IPS-20b (cell line): ENCODE data around the gene MAPK14.
"Not testable (repeated sequence)": the region's sequence is repeated elsewhere in the genome, so short reads cannot be mapped to it uniquely, and the experiment has no call there.

ENCODE experiments used
- H3K27ac ChIP-seq: one replicate; pipeline ENCODE4 v1.5.1; 2013; ENCODE audit warnings: low read length
- H3K27me3 ChIP-seq: 2 replicates; pipeline ENCODE4 v1.6.1; 2013; ENCODE audit warnings: mild to moderate bottlenecking, low read length, inconsistent platforms; ENCODE audit not compliant: insufficient read depth
- H3K36me3 ChIP-seq: 2 replicates; pipeline ENCODE4 v1.6.1; 2013; ENCODE audit warnings: low read depth, mild to moderate bottlenecking, inconsistent platforms, low read length, moderate library complexity; ENCODE audit not compliant: insufficient read depth
- H3K4me1 ChIP-seq: 2 replicates; pipeline ENCODE4 v1.6.1; 2013; ENCODE audit warnings: mild to moderate bottlenecking, control low read depth, inconsistent platforms, low read length, moderate library complexity; ENCODE audit not compliant: insufficient read depth
- H3K4me3 ChIP-seq: 2 replicates; pipeline ENCODE4 v1.5.1; 2013; ENCODE audit warnings: mild to moderate bottlenecking, low read length, inconsistent platforms
- H3K9ac ChIP-seq: 2 replicates; pipeline ENCODE4 v1.6.1; 2013; ENCODE audit warnings: low read depth, mild to moderate bottlenecking, inconsistent platforms, low read length, moderate library complexity
- H3K9me3 ChIP-seq: 2 replicates; pipeline ENCODE4 v1.6.1; 2013; ENCODE audit warnings: mild to moderate bottlenecking, low read depth, low read length, inconsistent platforms; ENCODE audit not compliant: insufficient read depth

MAPK14 gene

GRCh38 chr6:36120018-36120417 is 92.4 kb downstream of the MAPK14 start:
- no peak overlapping the region for H3K9ac ChIP-seq
- H3K4me1 ChIP-seq = peaks cover 17% of the 10 kb centered on the region
- no peak overlapping the region for H3K4me3 ChIP-seq
- H3K9me3 ChIP-seq = no peaks in the 10 kb centered on the region
- H3K27me3 ChIP-seq = no peaks in the 10 kb centered on the region
- no peaks in the 10 kb centered on the region for H3K36me3 ChIP-seq
- H3K27ac ChIP-seq = no peak overlapping the region

DNA sequence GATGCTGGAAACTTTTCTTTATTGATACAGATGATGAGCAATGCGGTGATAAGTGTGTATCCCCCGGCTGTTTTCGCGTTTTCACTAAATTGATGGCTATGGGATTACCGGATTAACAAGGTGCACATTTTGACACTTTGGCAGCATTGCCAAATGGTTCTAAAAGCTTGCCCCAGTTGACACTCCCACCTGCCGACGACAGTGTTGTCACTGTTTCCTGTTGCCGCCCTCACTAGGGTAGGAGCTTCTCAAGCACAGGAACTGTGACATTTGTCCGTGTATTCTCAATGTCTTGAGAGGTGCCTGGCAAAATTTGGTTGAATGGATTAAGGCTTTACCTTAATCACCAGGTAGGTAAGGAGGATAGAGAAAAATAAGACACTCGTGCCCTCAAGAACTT is 92.9 kb downstream of the MAPK14 start:
- no peak overlapping the region for H3K9ac ChIP-seq

DNA sequence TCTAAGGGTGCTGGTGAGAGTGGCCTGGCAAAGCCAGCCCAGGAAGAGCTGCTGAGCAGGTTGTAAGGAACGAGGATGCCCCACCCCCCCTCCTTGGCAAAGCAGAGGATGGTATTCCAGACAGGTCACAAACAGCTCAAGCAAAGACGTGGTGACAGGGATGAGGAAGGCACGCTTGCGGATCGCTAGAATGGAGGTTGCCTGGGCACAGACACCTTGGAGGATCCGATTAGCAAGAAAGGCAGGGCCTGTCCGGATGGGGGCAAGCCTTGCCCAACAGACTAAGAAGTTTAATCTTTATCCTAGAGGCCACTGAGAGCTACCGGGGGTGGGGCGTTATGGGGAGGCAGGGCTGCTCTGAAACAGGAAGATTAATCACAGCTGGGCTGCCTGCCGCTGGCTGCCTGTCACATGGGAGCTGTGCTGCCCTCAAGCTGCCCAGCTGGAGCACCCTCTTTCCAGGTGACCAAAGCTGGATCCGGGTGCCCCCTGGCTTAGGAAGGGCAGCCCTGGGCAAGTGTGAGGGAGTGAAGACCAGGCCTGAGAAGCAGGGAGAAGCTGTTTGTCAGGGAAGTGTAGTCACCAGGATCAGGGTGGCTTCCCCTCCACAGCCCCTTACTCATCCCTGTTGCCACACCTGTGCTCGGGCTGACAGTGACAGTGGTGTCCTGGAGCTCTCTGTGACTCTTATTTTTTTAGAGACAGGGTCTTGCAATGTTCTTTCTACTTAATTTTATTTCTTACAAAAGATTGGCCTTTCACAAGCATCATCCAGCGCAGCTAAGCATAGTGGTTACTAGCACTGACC is 93.6 kb downstream of the MAPK14 start:
- peaks cover 15% of the 10 kb centered on the region for H3K4me1 ChIP-seq
- no peaks in the 10 kb centered on the region for H3K27me3 ChIP-seq
- H3K4me3 ChIP-seq = no peak overlapping the region
- no peaks in the 10 kb centered on the region for H3K36me3 ChIP-seq
- no peak overlapping the region; the same call in 1 of the 2 replicates for H3K9ac ChIP-seq
- no peak overlapping the region for H3K27ac ChIP-seq
- no peaks in the 10 kb centered on the region for H3K9me3 ChIP-seq

More for the DNA sequence above, 92.9 kb downstream of the MAPK14 start:
- H3K9me3 ChIP-seq = no peaks in the 10 kb centered on the region
- H3K4me1 ChIP-seq = peaks cover 17% of the 10 kb centered on the region
- H3K27me3 ChIP-seq = no peaks in the 10 kb centered on the region
- H3K4me3 ChIP-seq = no peak overlapping the region
- H3K36me3 ChIP-seq = no peaks in the 10 kb centered on the region
- no peak overlapping the region for H3K27ac ChIP-seq

GRCh38 chr6:36121787-36122494 is 94.3 kb downstream of the MAPK14 start:
- Histone ChIP-seq H3K4me3 (no peak overlapping the region), H3K9ac (no peak overlapping the region), H3K27me3 (no peaks in the 10 kb centered on the region), H3K4me1 (peaks cover 9% of the 10 kb centered on the region), H3K27ac (no peak overlapping the region), H3K9me3 (no peaks in the 10 kb centered on the region), H3K36me3 (no peaks in the 10 kb centered on the region)

DNA sequence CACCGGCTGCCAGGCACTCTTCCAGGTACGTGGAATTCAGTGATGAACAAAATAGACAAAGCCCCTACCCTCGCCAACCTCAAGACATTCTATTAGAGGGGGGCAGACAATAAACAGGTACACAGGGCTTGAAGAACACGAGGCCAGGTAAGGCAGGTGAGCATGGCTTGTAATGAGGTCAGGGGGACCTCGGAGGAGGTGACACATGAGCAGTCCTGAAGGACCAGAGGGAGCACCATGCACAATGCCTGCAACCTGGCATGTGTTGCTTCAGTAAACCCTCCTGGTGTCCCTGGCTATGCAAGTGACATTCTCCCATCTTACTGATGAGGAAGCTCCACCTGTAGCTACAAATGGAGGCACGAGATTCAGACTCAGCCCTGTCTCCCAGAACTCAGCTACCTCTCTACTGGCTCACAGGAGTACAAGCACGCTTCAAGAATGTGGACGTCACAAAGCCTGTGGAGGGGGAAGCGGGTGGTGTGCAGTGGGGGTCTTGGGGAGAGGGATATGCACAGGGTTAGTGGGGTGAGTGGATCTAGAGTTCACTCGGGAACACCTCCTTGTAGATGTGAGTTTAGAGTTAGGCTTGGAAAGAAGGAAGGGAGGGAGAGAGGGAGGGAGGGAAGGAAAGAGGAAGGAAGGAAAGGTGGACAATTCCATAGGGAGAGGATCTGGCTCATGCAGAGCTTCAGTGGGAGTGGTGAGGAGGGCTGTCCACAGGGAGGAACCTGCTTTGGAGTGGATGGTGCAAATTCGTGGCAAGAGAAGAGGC is 95.1 kb downstream of the MAPK14 start:
- no peak overlapping the region for H3K4me3 ChIP-seq
- no peaks in the 10 kb centered on the region for H3K36me3 ChIP-seq
- no peak overlapping the region for H3K9ac ChIP-seq
- H3K27me3 ChIP-seq = no peaks in the 10 kb centered on the region
- no peaks in the 10 kb centered on the region for H3K9me3 ChIP-seq
- no peak overlapping the region for H3K27ac ChIP-seq
- H3K4me1 ChIP-seq = peaks cover 9% of the 10 kb centered on the region

DNA sequence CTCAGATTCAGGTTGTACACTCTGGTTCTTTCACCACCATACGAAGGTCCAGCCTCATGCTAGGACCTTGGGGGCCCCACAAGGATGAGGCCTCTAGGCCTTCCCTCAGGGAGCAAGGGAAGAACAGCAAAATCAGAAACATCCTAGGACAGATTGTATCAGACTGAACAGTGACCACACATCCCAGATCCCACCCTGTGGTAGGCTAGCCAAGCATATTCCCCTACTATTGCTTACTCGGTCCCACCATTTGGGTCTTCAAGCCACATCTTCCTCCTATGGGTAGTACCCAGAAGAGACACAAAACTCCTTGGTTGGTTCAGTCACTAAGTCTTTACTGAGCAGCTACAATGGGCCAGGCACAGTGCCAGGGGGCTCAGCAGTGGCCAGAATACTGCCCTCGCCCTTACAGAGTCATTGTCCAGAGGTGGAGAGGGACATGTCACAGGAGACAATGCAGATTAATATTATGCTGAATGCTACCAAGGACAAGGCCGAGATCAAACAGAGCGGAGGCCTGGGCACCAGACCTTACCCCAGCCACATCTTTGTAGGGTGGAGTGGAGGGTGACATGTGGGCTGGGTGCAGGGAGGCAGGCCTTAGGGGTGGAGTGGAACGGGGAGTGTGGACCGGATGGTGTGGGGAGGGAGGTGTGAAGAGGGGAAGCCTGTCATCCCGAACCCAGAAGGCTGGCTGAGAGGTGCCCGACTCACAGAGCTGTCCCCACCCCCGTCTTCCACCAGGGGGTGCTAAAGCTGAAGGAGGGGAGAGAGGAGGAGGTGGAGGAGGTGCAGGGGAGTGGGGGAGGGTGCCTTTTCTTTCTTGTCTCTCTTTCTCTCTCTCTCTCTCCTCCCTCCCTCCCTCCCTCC is 95.9 kb downstream of the MAPK14 start:
- H3K27ac ChIP-seq = no peak overlapping the region
- H3K9ac ChIP-seq = no peak overlapping the region
- no peaks in the 10 kb centered on the region; the same call in 1 of the 2 replicates for H3K27me3 ChIP-seq
- H3K4me1 ChIP-seq = peaks cover 9% of the 10 kb centered on the region
- H3K9me3 ChIP-seq = no peaks in the 10 kb centered on the region
- H3K4me3 ChIP-seq = no peak overlapping the region
- H3K36me3 ChIP-seq = no peaks in the 10 kb centered on the region

DNA sequence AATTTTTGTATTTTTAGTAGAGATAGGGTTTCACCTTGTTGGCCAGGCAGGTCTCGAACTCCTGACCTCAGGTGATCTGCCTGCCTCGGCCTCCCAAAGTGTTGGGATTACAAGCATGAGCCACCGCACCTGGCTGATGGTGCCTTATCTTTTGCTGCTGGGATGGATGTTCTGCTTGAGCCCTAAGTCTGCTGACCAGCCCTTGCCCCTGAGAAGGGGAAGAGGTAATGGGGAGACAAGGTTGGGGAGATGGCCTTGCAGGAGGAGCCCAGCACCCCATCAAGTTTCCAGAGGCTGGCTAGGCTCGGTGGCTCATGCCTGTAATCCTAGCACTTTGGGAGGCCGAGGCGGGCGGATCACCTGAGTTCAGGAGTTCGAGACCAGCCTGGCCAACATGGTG is 96.7 kb downstream of the MAPK14 start:
- H3K4me1 ChIP-seq, H3K9me3 ChIP-seq, H3K27me3 ChIP-seq, H3K9ac ChIP-seq, H3K27ac ChIP-seq, H3K36me3 ChIP-seq, H3K4me3 ChIP-seq: not testable (repeated sequence)

DNA sequence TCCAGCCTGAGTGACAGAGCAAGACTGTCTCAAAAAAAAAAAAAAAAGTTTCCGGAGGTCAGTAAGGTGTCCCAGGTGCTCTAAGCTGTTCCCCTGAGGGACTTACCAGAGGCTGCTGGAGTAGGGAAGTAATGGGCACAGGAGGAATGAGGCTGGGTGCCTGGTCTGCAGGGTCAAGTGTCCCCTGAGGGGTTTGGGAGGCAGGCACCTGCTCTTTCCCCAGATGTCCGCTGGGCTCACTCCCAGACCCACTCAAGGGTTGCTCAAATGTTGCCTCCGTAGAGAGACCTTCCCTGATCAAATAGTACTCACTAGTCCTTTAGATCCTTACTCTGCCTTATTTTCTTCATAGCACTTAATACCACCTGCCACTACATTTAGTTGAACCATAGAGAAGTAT is 97.3 kb downstream of the MAPK14 start:
- H3K4me3 ChIP-seq = no peak overlapping the region
- H3K9me3 ChIP-seq = no peaks in the 10 kb centered on the region
- H3K27ac ChIP-seq = no peak overlapping the region
- H3K27me3 ChIP-seq = peaks cover 8% of the 10 kb centered on the region
- H3K9ac ChIP-seq = no peak overlapping the region
- H3K4me1 ChIP-seq = peaks cover 9% of the 10 kb centered on the region
- no peaks in the 10 kb centered on the region for H3K36me3 ChIP-seq

GRCh38 chr6:36125575-36125974 is 98.0 kb downstream of the MAPK14 start:
- Histone ChIP-seq H3K9ac (no peak overlapping the region), H3K36me3 (no peaks in the 10 kb centered on the region), H3K4me3 (no peak overlapping the region), H3K4me1 (peaks cover 8% of the 10 kb centered on the region), H3K27me3 (peaks cover 11% of the 10 kb centered on the region), H3K27ac (no peak overlapping the region), H3K9me3 (no peaks in the 10 kb centered on the region)

DNA sequence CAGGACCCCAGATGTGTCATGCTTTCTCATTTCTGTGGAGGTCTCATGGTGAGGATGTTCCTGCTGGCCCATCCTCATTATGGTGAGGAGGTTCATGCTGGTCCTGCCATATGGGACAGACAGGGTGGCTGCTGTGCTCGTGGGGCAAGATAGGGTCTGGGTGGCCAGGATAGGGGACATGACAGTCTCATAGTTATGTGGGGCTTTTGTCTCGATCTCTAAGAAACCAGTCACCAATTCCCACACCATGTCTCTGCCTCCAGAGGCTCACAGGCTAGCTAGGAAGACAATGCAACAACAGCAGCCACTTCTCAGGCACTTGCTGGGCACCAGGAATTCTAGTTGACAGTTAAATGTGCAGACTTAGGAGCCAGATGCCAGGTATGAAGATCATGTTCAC is 98.5 kb downstream of the MAPK14 start:
- Histone ChIP-seq H3K27me3 (peaks cover 17% of the 10 kb centered on the region), H3K4me1 (peaks cover 3% of the 10 kb centered on the region), H3K9ac (no peak overlapping the region), H3K27ac (no peak overlapping the region), H3K4me3 (no peak overlapping the region), H3K9me3 (no peaks in the 10 kb centered on the region), H3K36me3 (no peaks in the 10 kb centered on the region)
